IPS-15b (cell line): ENCODE results near the gene EML4.

Source experiments
- H3K27me3 ChIP-seq: one replicate; pipeline ENCODE4 v1.6.1; 2013; ENCODE audit warnings: low read length; ENCODE audit not compliant: control insufficient read depth, insufficient read depth
- H3K36me3 ChIP-seq: one replicate; pipeline ENCODE4 v1.6.1; 2013; ENCODE audit warnings: low read length; ENCODE audit not compliant: control insufficient read depth, insufficient read depth
- H3K4me1 ChIP-seq: one replicate; pipeline ENCODE4 v1.6.1; 2013; ENCODE audit warnings: mild to moderate bottlenecking, low read length; ENCODE audit not compliant: control insufficient read depth, insufficient read depth
- H3K4me3 ChIP-seq: one replicate; pipeline ENCODE4 v1.5.1; 2013; ENCODE audit warnings: low read depth, low read length
- H3K9ac ChIP-seq: one replicate; pipeline ENCODE4 v1.6.1; 2013; ENCODE audit warnings: low read depth, mild to moderate bottlenecking, low read length
- H3K9me3 ChIP-seq: one replicate; pipeline ENCODE4 v1.6.1; 2013; ENCODE audit warnings: mild to moderate bottlenecking, low read length; ENCODE audit not compliant: control insufficient read depth, insufficient read depth

Gene EML4

GRCh38 chr2:42223067-42223854, 54.1 kb downstream of the EML4 start:
- H3K9ac ChIP-seq, result no peak overlapping the region
- H3K4me3 ChIP-seq, result no peak overlapping the region
- no peaks in the 10 kb centered on the region for H3K4me1 ChIP-seq
- H3K27me3 ChIP-seq, result no peaks in the 10 kb centered on the region
- no peaks in the 10 kb centered on the region for H3K36me3 ChIP-seq
- H3K9me3 ChIP-seq, result no peaks in the 10 kb centered on the region

GRCh38 chr2:42223855-42224268, 54.7 kb downstream of the EML4 start:
- H3K36me3 ChIP-seq, result no peaks in the 10 kb centered on the region
- H3K4me1 ChIP-seq, result no peaks in the 10 kb centered on the region
- H3K9ac ChIP-seq, result no peak overlapping the region
- no peak overlapping the region for H3K4me3 ChIP-seq
- H3K9me3 ChIP-seq, result no peaks in the 10 kb centered on the region
- no peaks in the 10 kb centered on the region for H3K27me3 ChIP-seq

- H3K36me3 ChIP-seq, result no peaks in the 10 kb centered on the region
- no peaks in the 10 kb centered on the region for H3K9me3 ChIP-seq
- no peak overlapping the region for H3K4me3 ChIP-seq
- no peaks in the 10 kb centered on the region for H3K27me3 ChIP-seq
- no peak overlapping the region for H3K9ac ChIP-seq
- H3K4me1 ChIP-seq, result no peaks in the 10 kb centered on the region
Observed at GRCh38 chr2:42224422-42225067, 55.4 kb downstream of the EML4 start.

GRCh38 chr2:42225573-42225972, 56.4 kb downstream of the EML4 start:
- Histone ChIP-seq H3K4me3 (no peak overlapping the region), H3K9ac (no peak overlapping the region), H3K4me1 (no peaks in the 10 kb centered on the region), H3K27me3 (no peaks in the 10 kb centered on the region), H3K36me3 (no peaks in the 10 kb centered on the region), H3K9me3 (no peaks in the 10 kb centered on the region)

- Histone ChIP-seq H3K4me1 (no peaks in the 10 kb centered on the region), H3K36me3 (no peaks in the 10 kb centered on the region), H3K9me3 (no peaks in the 10 kb centered on the region)
Observed at GRCh38 chr2:42227491-42227890, 58.3 kb downstream of the EML4 start.

GRCh38 chr2:42228101-42228500, 58.9 kb downstream of the EML4 start:
- Histone ChIP-seq H3K4me1 (no peaks in the 10 kb centered on the region), H3K36me3 (no peaks in the 10 kb centered on the region), H3K27me3 (no peaks in the 10 kb centered on the region), H3K9me3 (no peaks in the 10 kb centered on the region), H3K4me3 (no peak overlapping the region), H3K9ac (no peak overlapping the region)

More at GRCh38 chr2:42227491-42227890, 58.3 kb downstream of the EML4 start:
- Histone ChIP-seq H3K9ac (no peak overlapping the region), H3K27me3 (no peaks in the 10 kb centered on the region), H3K4me3 (no peak overlapping the region)

- Histone ChIP-seq H3K9me3 (no peaks in the 10 kb centered on the region), H3K27me3 (no peaks in the 10 kb centered on the region), H3K4me1 (no peaks in the 10 kb centered on the region), H3K9ac (no peak overlapping the region), H3K4me3 (no peak overlapping the region), H3K36me3 (no peaks in the 10 kb centered on the region)
Observed at GRCh38 chr2:42229949-42230348, 60.8 kb downstream of the EML4 start.

GRCh38 chr2:42230891-42231290, 61.7 kb downstream of the EML4 start:
- Histone ChIP-seq H3K9me3 (no peaks in the 10 kb centered on the region), H3K4me3 (no peak overlapping the region), H3K4me1 (no peaks in the 10 kb centered on the region), H3K27me3 (no peaks in the 10 kb centered on the region), H3K36me3 (no peaks in the 10 kb centered on the region), H3K9ac (no peak overlapping the region)

- H3K4me3 ChIP-seq, result no peak overlapping the region
- H3K4me1 ChIP-seq, result no peaks in the 10 kb centered on the region
- no peak overlapping the region for H3K9ac ChIP-seq
- no peaks in the 10 kb centered on the region for H3K36me3 ChIP-seq
- H3K27me3 ChIP-seq, result no peaks in the 10 kb centered on the region
- H3K9me3 ChIP-seq, result no peaks in the 10 kb centered on the region
Observed at GRCh38 chr2:42232024-42232423, 62.9 kb downstream of the EML4 start.

- Histone ChIP-seq H3K9me3 (no peaks in the 10 kb centered on the region), H3K4me1 (no peaks in the 10 kb centered on the region), H3K27me3 (no peaks in the 10 kb centered on the region), H3K9ac (peak overlapping the region; percentile 26), H3K36me3 (no peaks in the 10 kb centered on the region), H3K4me3 (no peak overlapping the region)
Observed at GRCh38 chr2:42233976-42234441, 64.9 kb downstream of the EML4 start.

GRCh38 chr2:42236911-42237310, 67.8 kb downstream of the EML4 start:
- Histone ChIP-seq H3K9me3 (no peaks in the 10 kb centered on the region), H3K27me3 (no peaks in the 10 kb centered on the region), H3K9ac (no peak overlapping the region), H3K36me3 (no peaks in the 10 kb centered on the region), H3K4me3 (no peak overlapping the region), H3K4me1 (no peaks in the 10 kb centered on the region)
